Measurements from ENCODE around the gene MED15.

The MED15 gene

DNA sequence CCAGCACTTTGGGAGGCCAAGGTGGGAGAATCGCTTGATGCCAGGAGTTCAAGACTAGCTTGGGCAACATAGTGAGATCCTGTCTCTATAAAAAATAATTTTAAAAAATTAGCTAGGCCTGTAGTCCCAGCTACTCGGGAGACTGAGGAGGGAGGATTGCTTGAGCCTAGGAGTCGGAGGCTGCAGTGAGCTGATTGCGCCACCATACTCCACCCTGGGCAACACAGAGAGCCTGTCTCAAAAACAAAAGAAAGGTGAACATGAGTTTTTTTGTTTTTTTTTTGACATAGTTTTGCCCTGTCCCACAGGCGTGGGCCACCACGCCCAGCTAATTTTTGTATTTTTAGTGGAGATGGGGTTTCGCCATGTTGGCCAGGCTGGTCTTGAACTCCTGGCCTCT is 17.6 kb downstream of the MED15 start:
- no peak overlapping the region for H3K4me2 ChIP-seq (ENCODE audit: low read length)
- peaks cover 49% of the 10 kb centered on the region for H3K36me3 ChIP-seq (ENCODE audit: control insufficient read depth, low read length)
- no peaks in the 10 kb centered on the region for H3K9me2 ChIP-seq (replicated peaks; ENCODE audit: control insufficient read depth, low read length)
- no peaks in the 10 kb centered on the region for H3K9me3 ChIP-seq (ENCODE audit: control insufficient read depth, insufficient read depth, low read length)
- H3F3A ChIP-seq (ENCODE audit: control insufficient read depth, insufficient read depth): no peaks in the 10 kb centered on the region
- H3K4me3 ChIP-seq (ENCODE audit: low read length): no peak overlapping the region
- H4K20me1 ChIP-seq (ENCODE audit: control insufficient read depth, insufficient read depth, low read depth, low read length): peaks cover 21% of the 10 kb centered on the region
- H3K4me1 ChIP-seq (ENCODE audit: control insufficient read depth, low read length): peaks cover 16% of the 10 kb centered on the region
- TF ChIP-seq, protein P1, sequence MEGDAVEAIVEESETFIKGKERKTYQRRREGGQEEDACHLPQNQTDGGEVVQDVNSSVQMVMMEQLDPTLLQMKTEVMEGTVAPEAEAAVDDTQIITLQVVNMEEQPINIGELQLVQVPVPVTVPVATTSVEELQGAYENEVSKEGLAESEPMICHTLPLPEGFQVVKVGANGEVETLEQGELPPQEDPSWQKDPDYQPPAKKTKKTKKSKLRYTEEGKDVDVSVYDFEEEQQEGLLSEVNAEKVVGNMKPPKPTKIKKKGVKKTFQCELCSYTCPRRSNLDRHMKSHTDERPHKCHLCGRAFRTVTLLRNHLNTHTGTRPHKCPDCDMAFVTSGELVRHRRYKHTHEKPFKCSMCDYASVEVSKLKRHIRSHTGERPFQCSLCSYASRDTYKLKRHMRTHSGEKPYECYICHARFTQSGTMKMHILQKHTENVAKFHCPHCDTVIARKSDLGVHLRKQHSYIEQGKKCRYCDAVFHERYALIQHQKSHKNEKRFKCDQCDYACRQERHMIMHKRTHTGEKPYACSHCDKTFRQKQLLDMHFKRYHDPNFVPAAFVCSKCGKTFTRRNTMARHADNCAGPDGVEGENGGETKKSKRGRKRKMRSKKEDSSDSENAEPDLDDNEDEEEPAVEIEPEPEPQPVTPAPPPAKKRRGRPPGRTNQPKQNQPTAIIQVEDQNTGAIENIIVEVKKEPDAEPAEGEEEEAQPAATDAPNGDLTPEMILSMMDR (IDR thresholded peaks at IDR 0.05; ENCODE audit: low read depth, low read length, poor library complexity, severe bottlenecking): no peak
- TF ChIP-seq EZH2phosphoT487 (IDR thresholded peaks at IDR 0.05; ENCODE audit: borderline replicate concordance, low read length): no peak
- H3K79me2 ChIP-seq (ENCODE audit: control insufficient read depth, low read length): peaks cover 94% of the 10 kb centered on the region
- no peaks in the 10 kb centered on the region for H3K27me3 ChIP-seq (ENCODE audit: control insufficient read depth, low read length)
- no peak overlapping the region for H3K27ac ChIP-seq (ENCODE audit: low read depth, low read length)

DNA sequence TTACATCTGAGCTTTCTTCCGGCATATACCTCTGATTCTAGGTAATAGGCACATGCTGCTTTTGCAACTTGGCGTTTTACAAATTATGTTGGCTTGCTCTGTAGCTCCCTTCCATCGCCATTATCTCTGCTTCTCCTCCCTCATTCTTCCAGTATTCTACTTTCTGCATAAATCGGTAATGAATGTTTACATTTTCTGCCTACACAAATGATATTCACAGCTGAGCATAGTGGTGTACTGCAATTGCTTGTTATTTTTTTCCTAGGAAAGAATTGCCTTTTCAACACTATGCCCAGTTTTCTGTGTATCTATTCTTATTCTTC is 18.9 kb downstream of the MED15 start:
- Histone ChIP-seq H3K36me3 (ENCODE audit: control insufficient read depth, low read length) (peaks cover 53% of the 10 kb centered on the region), H3K27me3 (ENCODE audit: control insufficient read depth, low read length) (no peaks in the 10 kb centered on the region), H4K20me1 (ENCODE audit: control insufficient read depth, insufficient read depth, low read depth, low read length) (peaks cover 14% of the 10 kb centered on the region), H3K4me1 (ENCODE audit: control insufficient read depth, low read length) (peaks cover 16% of the 10 kb centered on the region), H3K4me2 (ENCODE audit: low read length) (no peak overlapping the region), H3K9me3 (ENCODE audit: control insufficient read depth, insufficient read depth, low read length) (no peaks in the 10 kb centered on the region), H3K27ac (ENCODE audit: low read depth, low read length) (no peak overlapping the region), H3K9me2 (replicated peaks; ENCODE audit: control insufficient read depth, low read length) (no peaks in the 10 kb centered on the region), H3K79me2 (ENCODE audit: control insufficient read depth, low read length) (peaks cover 95% of the 10 kb centered on the region), H3F3A (ENCODE audit: control insufficient read depth, insufficient read depth) (no peaks in the 10 kb centered on the region), H3K4me3 (ENCODE audit: low read length) (no peak overlapping the region)
- TF ChIP-seq, protein P1 (IDR thresholded peaks at IDR 0.05; ENCODE audit: low read depth, low read length, poor library complexity, severe bottlenecking): no peak
- no peak for TF ChIP-seq EZH2phosphoT487 (IDR thresholded peaks at IDR 0.05; ENCODE audit: borderline replicate concordance, low read length)

DNA sequence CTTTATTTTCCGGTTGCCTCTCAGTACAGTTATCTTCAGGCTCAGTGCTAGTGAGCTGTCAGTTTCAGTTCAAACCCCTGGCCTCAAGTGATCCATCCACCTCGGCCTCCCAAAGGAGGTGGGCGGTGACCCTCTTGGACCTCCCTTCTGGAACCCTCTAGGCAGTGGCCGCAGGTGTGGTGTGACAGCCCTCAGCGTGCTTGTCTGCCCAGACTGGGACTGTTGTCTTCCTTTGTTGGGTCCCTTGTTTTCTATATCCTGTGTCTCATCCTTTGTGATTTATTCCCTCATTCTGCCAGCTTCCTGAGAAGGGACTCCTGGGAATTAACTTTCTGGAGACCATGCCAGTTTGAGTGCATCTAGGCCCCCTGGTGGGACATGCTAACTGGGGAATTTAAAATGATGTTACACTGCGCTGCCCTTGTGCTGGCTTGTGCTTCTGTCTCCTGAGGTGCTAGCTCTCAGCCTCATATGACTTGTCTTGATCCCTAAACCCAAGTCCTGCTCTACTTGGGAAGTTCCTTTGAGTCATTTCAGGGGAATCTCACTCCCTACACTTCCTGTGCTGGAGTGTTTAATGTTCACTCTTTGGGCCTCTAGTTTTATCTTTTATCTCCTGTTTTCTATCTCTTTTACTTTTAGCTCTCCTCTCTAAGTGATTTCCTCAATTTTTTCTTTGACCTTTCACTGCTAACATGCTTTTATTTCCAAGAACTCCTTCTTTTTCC is 19.4 kb downstream of the MED15 start:
- H3K4me1 ChIP-seq (ENCODE audit: control insufficient read depth, low read length): peaks cover 16% of the 10 kb centered on the region
- no peaks in the 10 kb centered on the region for H3F3A ChIP-seq (ENCODE audit: control insufficient read depth, insufficient read depth)
- peaks cover 98% of the 10 kb centered on the region for H3K79me2 ChIP-seq (ENCODE audit: control insufficient read depth, low read length)
- no peak overlapping the region for H3K4me3 ChIP-seq (ENCODE audit: low read length)
- no peaks in the 10 kb centered on the region for H3K9me2 ChIP-seq (replicated peaks; ENCODE audit: control insufficient read depth, low read length)
- no peak overlapping the region for H3K27ac ChIP-seq (ENCODE audit: low read depth, low read length)
- peaks cover 14% of the 10 kb centered on the region for H4K20me1 ChIP-seq (ENCODE audit: control insufficient read depth, insufficient read depth, low read depth, low read length)
- H3K27me3 ChIP-seq (ENCODE audit: control insufficient read depth, low read length): no peaks in the 10 kb centered on the region
- no peak overlapping the region for H3K4me2 ChIP-seq (ENCODE audit: low read length)
- H3K9me3 ChIP-seq (ENCODE audit: control insufficient read depth, insufficient read depth, low read length): no peaks in the 10 kb centered on the region
- H3K36me3 ChIP-seq (ENCODE audit: control insufficient read depth, low read length): peaks cover 56% of the 10 kb centered on the region
- TF ChIP-seq, protein P1 (IDR thresholded peaks at IDR 0.05; ENCODE audit: low read depth, low read length, poor library complexity, severe bottlenecking): no peak
- TF ChIP-seq EZH2phosphoT487 (IDR thresholded peaks at IDR 0.05; ENCODE audit: borderline replicate concordance, low read length): no peak
